ENCODE measurements around the gene CHST10.
"Not testable (repeated sequence)": the region's sequence is repeated elsewhere in the genome, so short reads cannot be mapped to it uniquely, and the experiment has no call there.

The CHST10 gene

DNA sequence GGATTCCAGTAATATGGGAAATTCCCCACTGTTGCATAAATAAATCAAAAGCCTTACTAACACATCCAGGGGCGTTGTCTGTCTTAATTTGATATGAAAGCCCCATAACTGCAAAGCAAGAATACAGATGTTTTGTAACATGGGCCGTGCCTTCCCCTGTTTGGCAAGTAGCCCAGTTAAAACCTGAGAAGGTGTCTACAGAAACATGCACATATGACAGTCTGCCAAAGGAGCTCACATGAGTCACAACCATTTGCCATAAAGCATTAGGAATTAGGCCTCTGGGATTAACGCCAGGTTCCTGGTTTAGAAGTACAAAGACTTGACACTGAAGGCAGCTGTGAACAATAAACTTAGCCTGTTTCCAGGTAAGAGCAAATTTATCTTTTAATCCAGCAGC lies 52.0 kb downstream of the CHST10 start:
- no peaks in the 10 kb centered on the region for H3K36me3 ChIP-seq (ENCODE audit: control insufficient read depth, insufficient read depth, low read length)
- TF ChIP-seq, protein P1, sequence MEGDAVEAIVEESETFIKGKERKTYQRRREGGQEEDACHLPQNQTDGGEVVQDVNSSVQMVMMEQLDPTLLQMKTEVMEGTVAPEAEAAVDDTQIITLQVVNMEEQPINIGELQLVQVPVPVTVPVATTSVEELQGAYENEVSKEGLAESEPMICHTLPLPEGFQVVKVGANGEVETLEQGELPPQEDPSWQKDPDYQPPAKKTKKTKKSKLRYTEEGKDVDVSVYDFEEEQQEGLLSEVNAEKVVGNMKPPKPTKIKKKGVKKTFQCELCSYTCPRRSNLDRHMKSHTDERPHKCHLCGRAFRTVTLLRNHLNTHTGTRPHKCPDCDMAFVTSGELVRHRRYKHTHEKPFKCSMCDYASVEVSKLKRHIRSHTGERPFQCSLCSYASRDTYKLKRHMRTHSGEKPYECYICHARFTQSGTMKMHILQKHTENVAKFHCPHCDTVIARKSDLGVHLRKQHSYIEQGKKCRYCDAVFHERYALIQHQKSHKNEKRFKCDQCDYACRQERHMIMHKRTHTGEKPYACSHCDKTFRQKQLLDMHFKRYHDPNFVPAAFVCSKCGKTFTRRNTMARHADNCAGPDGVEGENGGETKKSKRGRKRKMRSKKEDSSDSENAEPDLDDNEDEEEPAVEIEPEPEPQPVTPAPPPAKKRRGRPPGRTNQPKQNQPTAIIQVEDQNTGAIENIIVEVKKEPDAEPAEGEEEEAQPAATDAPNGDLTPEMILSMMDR (IDR thresholded peaks at IDR 0.05; ENCODE audit: insufficient read depth, low read length, poor library complexity, severe bottlenecking): no peak
- H3K27me3 ChIP-seq (replicated peaks; ENCODE audit: control insufficient read depth, insufficient read depth, low read length): no peaks in the 10 kb centered on the region
- H3K4me3 ChIP-seq (replicated peaks; ENCODE audit: low read depth, low read length): no peak overlapping the region
- no peak for DNase-seq (ENCODE audit: extremely low read depth, insufficient read length)

DNA sequence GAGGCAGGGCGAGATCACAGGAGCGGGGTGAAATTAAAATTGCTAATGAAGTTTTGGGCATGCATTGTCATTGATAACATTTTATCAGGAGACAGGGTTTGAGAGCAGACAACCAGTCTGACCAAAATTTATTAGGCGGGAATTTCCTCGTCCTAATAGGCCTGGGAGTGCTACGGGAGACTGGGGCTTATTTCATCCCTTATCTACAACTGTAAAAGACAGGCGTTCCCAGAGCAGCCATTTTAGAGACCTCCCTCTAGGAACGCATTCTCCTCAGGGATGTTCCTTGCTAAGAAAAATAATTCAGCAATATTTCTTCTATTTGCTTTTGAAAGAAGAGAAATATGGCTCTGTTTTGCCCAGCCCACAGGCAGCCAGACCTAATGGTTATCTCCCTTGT lies 55.2 kb downstream of the CHST10 start:
- not testable (repeated sequence) for DNase-seq (ENCODE audit: extremely low read depth, insufficient read length); H3K27me3 ChIP-seq (replicated peaks; ENCODE audit: control insufficient read depth, insufficient read depth, low read length); H3K4me3 ChIP-seq (replicated peaks; ENCODE audit: low read depth, low read length); H3K36me3 ChIP-seq (ENCODE audit: control insufficient read depth, insufficient read depth, low read length)

GRCh38 chr2:100359576-100359975 lies 57.9 kb downstream of the CHST10 start:
- Histone ChIP-seq H3K27me3 (replicated peaks; ENCODE audit: control insufficient read depth, insufficient read depth, low read length) (no peaks in the 10 kb centered on the region), H3K4me3 (replicated peaks; ENCODE audit: low read depth, low read length) (no peak overlapping the region), H3K36me3 (ENCODE audit: control insufficient read depth, insufficient read depth, low read length) (no peaks in the 10 kb centered on the region)
- TF ChIP-seq, protein P1 (IDR thresholded peaks at IDR 0.05; ENCODE audit: insufficient read depth, low read length, poor library complexity, severe bottlenecking): no peak
- DNase-seq (ENCODE audit: extremely low read depth, insufficient read length): no peak

- Histone ChIP-seq H3K4me3 (replicated peaks; ENCODE audit: low read depth, low read length) (no peak overlapping the region), H3K36me3 (ENCODE audit: control insufficient read depth, insufficient read depth, low read length) (no peaks in the 10 kb centered on the region), H3K27me3 (replicated peaks; ENCODE audit: control insufficient read depth, insufficient read depth, low read length) (no peaks in the 10 kb centered on the region)
- TF ChIP-seq, protein P1 (IDR thresholded peaks at IDR 0.05; ENCODE audit: insufficient read depth, low read length, poor library complexity, severe bottlenecking): no peak
- no peak for DNase-seq (ENCODE audit: extremely low read depth, insufficient read length)
These were observed 58.9 kb downstream of the CHST10 start for GRCh38 chr2:100358554-100358953.

DNA sequence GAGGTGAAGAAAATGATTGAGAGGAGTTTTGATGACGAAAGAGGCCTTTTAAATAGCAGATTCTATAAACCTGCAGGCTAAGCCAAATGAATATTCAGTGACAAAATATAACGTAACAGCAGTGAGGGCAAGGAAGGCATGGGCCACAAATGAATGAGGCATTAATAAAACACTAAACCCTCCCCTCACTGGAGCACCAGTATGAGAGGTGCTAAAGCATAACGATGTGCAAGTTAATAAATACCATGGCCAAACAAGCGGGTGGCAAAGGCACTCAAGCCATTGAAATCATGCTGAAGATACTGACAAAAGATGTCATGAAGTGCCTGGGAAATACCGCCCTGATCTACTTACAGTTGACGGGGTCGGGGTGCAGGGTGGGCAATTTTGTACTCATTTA lies 64.9 kb downstream of the CHST10 start:
- Histone ChIP-seq H3K36me3 (ENCODE audit: control insufficient read depth, insufficient read depth, low read length) (no peaks in the 10 kb centered on the region), H3K4me3 (replicated peaks; ENCODE audit: low read depth, low read length) (no peak overlapping the region), H3K27me3 (replicated peaks; ENCODE audit: control insufficient read depth, insufficient read depth, low read length) (no peaks in the 10 kb centered on the region; the same call in 1 of the 2 replicates)
- TF ChIP-seq, protein P1 (IDR thresholded peaks at IDR 0.05; ENCODE audit: insufficient read depth, low read length, poor library complexity, severe bottlenecking): no peak
- no peak for DNase-seq (ENCODE audit: extremely low read depth, insufficient read length)

GRCh38 chr2:100350661-100351185 lies 66.7 kb downstream of the CHST10 start:
- Histone ChIP-seq H3K4me3 (replicated peaks; ENCODE audit: low read depth, low read length) (no peak overlapping the region), H3K27me3 (replicated peaks; ENCODE audit: control insufficient read depth, insufficient read depth, low read length) (no peaks in the 10 kb centered on the region; the same call in 1 of the 2 replicates), H3K36me3 (ENCODE audit: control insufficient read depth, insufficient read depth, low read length) (no peaks in the 10 kb centered on the region)
- TF ChIP-seq, protein P1 (IDR thresholded peaks at IDR 0.05; ENCODE audit: insufficient read depth, low read length, poor library complexity, severe bottlenecking): no peak
- DNase-seq (ENCODE audit: extremely low read depth, insufficient read length): no peak

DNA sequence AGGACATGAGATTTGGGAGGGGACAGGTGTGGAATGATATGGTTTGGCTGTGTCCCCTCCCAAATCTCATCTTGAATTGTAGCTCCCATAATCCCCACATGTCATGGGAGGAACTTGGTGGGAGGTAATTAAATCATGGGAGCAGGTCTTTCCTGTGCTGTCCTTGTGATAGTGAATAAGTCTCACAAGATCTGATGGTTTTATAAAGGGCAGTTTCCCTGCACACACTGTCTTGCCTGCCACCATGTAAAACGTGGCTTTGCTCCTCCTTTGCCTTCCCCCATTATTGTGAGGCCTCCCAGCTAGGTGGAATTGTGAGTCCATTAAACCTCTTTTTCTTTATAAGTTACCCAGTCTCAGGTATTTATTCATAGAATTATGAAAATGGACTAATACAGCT lies 72.3 kb downstream of the CHST10 start:
- DNase-seq (ENCODE audit: extremely low read depth, insufficient read length); H3K36me3 ChIP-seq (ENCODE audit: control insufficient read depth, insufficient read depth, low read length); H3K27me3 ChIP-seq (replicated peaks; ENCODE audit: control insufficient read depth, insufficient read depth, low read length); H3K4me3 ChIP-seq (replicated peaks; ENCODE audit: low read depth, low read length): not testable (repeated sequence)

Data from GM06990 (cell line).